OCI-LY7 (cell line): ENCODE results near the gene SLC37A2. TPM values are rescaled to one million over a fixed set of nuclear protein-coding genes. Genes with fewer than 3 reads are reported as not detected.

Experiments
- BruUV-seq: library from RNA; stranded (reverse); fragments of 400-500 nt; replicated peaks from 2 replicates; lab custom pipeline; 2021; lab: Mats Ljungman, UMichigan
- CTCF ChIA-PET: fragments of 300-600 bp; sonication (Branson Sonifier 250); formaldehyde crosslinking; loops from one replicate; lab custom pipeline; 2022; ENCODE audit warnings: antibody characterized with exemption; ENCODE audit not compliant: unreplicated experiment; lab: Charles Lee
- POLR2A ChIA-PET: fragments of 300-600 bp; sonication (Branson Sonifier 250); formaldehyde crosslinking; loops from one replicate; lab custom pipeline; 2022; ENCODE audit warnings: antibody characterized with exemption; lab: Charles Lee
- DNase-seq: peaks from one replicate; pipeline ENCODE4 v3.0.0-alpha.2; 2015; ENCODE audit warnings: low spot score
- H2AFZ ChIP-seq: fragments of 200-600 bp; sonication (generic), shearing (Covaris generic); 2 replicates; pipeline ENCODE4 v1.6.1; 2014; ENCODE audit warnings: mild to moderate bottlenecking, antibody characterized with exemption, low read length, moderate library complexity
- H3K27ac ChIP-seq: fragments of 200-600 bp; sonication (generic); 2 replicates; pipeline ENCODE4 v1.5.1; 2014; ENCODE audit warnings: mixed run types, low read depth, mild to moderate bottlenecking, moderate library complexity, low read length, inconsistent platforms; ENCODE audit not compliant: poor library complexity, severe bottlenecking
- H3K36me3 ChIP-seq: fragments of 200-600 bp; sonication (generic); 2 replicates; pipeline ENCODE4 v1.6.1; 2014; ENCODE audit warnings: mild to moderate bottlenecking, antibody characterized with exemption, low read length, moderate library complexity, mixed read lengths; ENCODE audit not compliant: insufficient read depth
- H3K4me1 ChIP-seq: fragments of 200-600 bp; sonication (generic); 2 replicates; pipeline ENCODE4 v1.5.1; 2014; ENCODE audit warnings: mild to moderate bottlenecking, low read length; ENCODE audit not compliant: insufficient read depth, poor library complexity, severe bottlenecking
- H3K4me2 ChIP-seq: fragments of 200-600 bp; sonication (generic); 2 replicates; pipeline ENCODE4 v1.6.1; 2014; ENCODE audit warnings: mild to moderate bottlenecking, low read length
- H3K4me3 ChIP-seq: fragments of 200-600 bp; sonication (generic); 2 replicates; pipeline ENCODE4 v1.5.1; 2014; ENCODE audit warnings: mild to moderate bottlenecking, low read depth, low read length; ENCODE audit not compliant: poor library complexity, severe bottlenecking
- H3K79me2 ChIP-seq: fragments of 200-600 bp; sonication (generic); 2 replicates; pipeline ENCODE4 v1.6.1; 2016; ENCODE audit warnings: low read depth, mild to moderate bottlenecking, low read length, moderate library complexity, mixed read lengths; ENCODE audit not compliant: insufficient read depth
- H3K9me2 ChIP-seq: fragments of 200-600 bp; sonication (generic); 2 replicates; pipeline ENCODE4 v1.6.1; 2016; ENCODE audit warnings: mild to moderate bottlenecking, low read length, mixed read lengths; ENCODE audit not compliant: insufficient read depth
- H3K9me3 ChIP-seq: fragments of 200-600 bp; sonication (generic); 2 replicates; pipeline ENCODE4 v1.6.1; 2014; ENCODE audit warnings: mild to moderate bottlenecking, mixed run types, low read length, mixed read lengths
- H4K20me1 ChIP-seq: fragments of 200-600 bp; sonication (generic); 2 replicates; pipeline ENCODE4 v1.6.1; 2014; ENCODE audit warnings: mild to moderate bottlenecking, antibody characterized with exemption, low read length, moderate library complexity, mixed read lengths; ENCODE audit not compliant: insufficient read depth
- CTCF ChIP-seq: fragments of 200-600 bp; sonication (generic); conservative IDR thresholded peaks from 2 replicates; pipeline ENCODE4 v1.5.1; 2014; ENCODE audit warnings: mild to moderate bottlenecking, antibody characterized with exemption, low read length, moderate library complexity, mixed read lengths
- EZH2phosphoT487 ChIP-seq: fragments of 200-600 bp; sonication (generic); IDR thresholded peaks from 2 replicates; pipeline ENCODE4 v1.6.1; 2018; ENCODE audit warnings: low read depth, borderline replicate concordance, mild to moderate bottlenecking, mixed run types, antibody characterized with exemption, low read length, moderate library complexity, mixed read lengths
- intact Hi-C: fragments of 100-400 bp; cut with micrococcal nuclease; formaldehyde crosslinking; loops from one replicate; pipeline ENCODE4 v1.10.0; 2022; ENCODE audit not compliant: unreplicated experiment
- total RNA-seq, 2 experiments: library from RNA; depleted of rRNA in 1 of 2; stranded (reverse); fragments of >200 nt in 1 of 2; shearing (Covaris generic) in 1 of 2; gene quantifications; 2 replicates each; pipeline ENCODE4 v1.2.3, GENCODE V29; 2014 to 2022

The SLC37A2 gene
- total RNA-seq, 2 experiments from 2014 or later: 0.57 to 0.93 TPM

- CTCF ChIA-PET: interaction anchor here (0.6 to 1.6 kb wide), 10 partner anchors 12 to 171 kb away, joined by 3 to 12 read pairs (median 4); no protein-coding TSS in a partner anchor
- Histone ChIP-seq H3K4me2 (no peak overlapping the region), H3K9me3 (no peaks in the 10 kb centered on the region), H3K27ac (no peak overlapping the region), H3K4me1 (no peaks in the 10 kb centered on the region), H2AFZ (no peak overlapping the region), H3K9me2 (no peaks in the 10 kb centered on the region), H4K20me1 (no peaks in the 10 kb centered on the region), H3K79me2 (no peaks in the 10 kb centered on the region), H3K4me3 (no peak overlapping the region), H3K36me3 (0 out of 2 replicates have a peak, but pooled peaks cover 2% of the 10 kb centered on the region)
- BruUV-seq: no TSS peak
- intact Hi-C loops: loop anchor here (1.0 to 2.0 kb wide), 2 partner anchors 50 to 258 kb away; no protein-coding TSS in a partner anchor
- TF ChIP-seq EZH2phosphoT487 (no peak), CTCF (no peak)
- POLR2A ChIA-PET: interaction anchor here (0.6 to 1.2 kb wide), 7 partner anchors 15 to 199 kb away, joined by 3 to 5 read pairs (median 3); no protein-coding TSS in a partner anchor
- no peak for DNase-seq
These were observed 27.7 kb downstream of the SLC37A2 start for GRCh38 chr11:125090816-125091215.

GRCh38 chr11:125091247-125091876 is 28.3 kb downstream of the SLC37A2 start:
- H3K9me3 ChIP-seq: no peaks in the 10 kb centered on the region
- peak overlapping the region; percentile 50; the same call in 1 of the 2 replicates for H2AFZ ChIP-seq
- H3K9me2 ChIP-seq: no peaks in the 10 kb centered on the region
- H4K20me1 ChIP-seq: no peaks in the 10 kb centered on the region
- H3K4me3 ChIP-seq: no peak overlapping the region
- H3K4me1 ChIP-seq: no peaks in the 10 kb centered on the region
- H3K4me2 ChIP-seq: no peak overlapping the region
- ChIA-PET POLR2A (interaction anchor here (0.6 to 1.2 kb wide), 6 partner anchors 15 to 199 kb away, joined by 3 to 5 read pairs (median 4); no protein-coding TSS in a partner anchor), CTCF (interaction anchor here (0.6 to 1.6 kb wide), 10 partner anchors 12 to 56 kb away, joined by 3 to 12 read pairs (median 4); no protein-coding TSS in a partner anchor)
- H3K79me2 ChIP-seq: no peaks in the 10 kb centered on the region
- H3K27ac ChIP-seq: no peak overlapping the region
- H3K36me3 ChIP-seq: 0 out of 2 replicates have a peak, but pooled peaks cover 4% of the 10 kb centered on the region
- intact Hi-C loops: loop anchor here (1.0 to 2.0 kb wide), 2 partner anchors 50 to 257 kb away; no protein-coding TSS in a partner anchor
- peak; percentile 62 for DNase-seq
- TF ChIP-seq CTCF (peak; percentile 86), EZH2phosphoT487 (no peak)
- no TSS peak for BruUV-seq
